ENCODE data around the gene RBM20.

RBM20 gene

DNA sequence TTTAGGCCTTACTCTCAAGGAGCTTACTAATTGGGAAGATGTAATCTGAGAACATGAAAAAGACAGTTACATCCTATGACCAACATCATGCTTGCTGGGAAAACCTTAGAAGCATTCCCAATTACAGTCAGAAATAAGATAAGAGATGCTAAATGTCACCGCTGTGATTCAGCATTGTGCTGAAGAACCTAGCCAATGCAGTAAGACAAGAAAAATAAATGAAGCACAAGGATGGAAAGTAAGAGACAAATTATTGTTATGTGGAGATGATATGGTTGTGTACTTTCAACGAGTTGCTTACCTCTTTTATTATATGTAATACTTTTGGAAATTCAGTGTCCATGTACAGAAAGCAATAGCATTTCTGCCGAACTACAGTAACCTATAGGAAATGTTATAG lies 104.8 kb downstream of the RBM20 start:
- no peak for TF ChIP-seq ZNF274 (IDR thresholded peaks at IDR 0.05; ENCODE audit: low read depth, low read length)
- H3K4me3 ChIP-seq (ENCODE audit: low read length): no peak overlapping the region

DNA sequence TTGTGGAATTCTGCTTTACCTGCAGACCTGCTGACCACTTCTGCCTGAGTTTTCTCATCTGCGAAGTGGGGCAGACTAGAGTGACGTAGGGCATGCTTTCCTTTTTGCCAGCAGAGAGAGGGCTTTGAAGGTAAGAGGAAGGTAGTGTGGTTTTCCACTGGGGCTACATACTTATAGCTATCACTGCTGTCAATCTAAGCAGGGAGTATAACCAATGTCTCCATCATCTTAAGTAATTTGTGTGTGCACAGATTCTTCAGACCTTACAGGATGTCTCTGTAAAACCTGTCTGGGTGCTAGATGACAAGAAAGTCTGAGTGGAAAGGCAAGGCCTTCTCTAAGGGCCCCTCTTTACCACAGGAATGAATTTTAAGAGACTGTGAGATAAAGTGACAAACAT lies 106.8 kb downstream of the RBM20 start:
- TF ChIP-seq ZNF274 (IDR thresholded peaks at IDR 0.05; ENCODE audit: low read depth, low read length): no peak
- H3K4me3 ChIP-seq (ENCODE audit: low read length): no peak overlapping the region

DNA sequence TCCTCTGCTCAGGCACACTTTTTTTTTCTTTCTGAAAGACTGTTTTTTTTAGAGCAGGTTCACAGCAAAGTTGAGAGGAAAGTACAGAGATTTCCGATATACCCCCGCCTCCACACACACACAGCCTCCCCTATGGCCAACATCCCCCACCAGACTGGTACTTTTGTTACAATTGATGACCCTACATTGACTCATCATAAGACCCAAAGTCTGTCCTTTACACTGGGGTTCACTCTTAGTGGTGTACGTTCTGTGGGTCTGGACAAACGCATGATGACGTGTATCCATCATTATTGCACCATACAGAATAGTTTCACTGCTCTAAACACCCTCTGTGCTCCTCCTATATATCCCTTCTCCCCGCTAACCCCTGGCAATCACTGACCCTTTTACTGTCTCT lies 107.7 kb downstream of the RBM20 start:
- H3K4me3 ChIP-seq (ENCODE audit: low read length): no peak overlapping the region
- no peak for TF ChIP-seq ZNF274 (IDR thresholded peaks at IDR 0.05; ENCODE audit: low read depth, low read length)

DNA sequence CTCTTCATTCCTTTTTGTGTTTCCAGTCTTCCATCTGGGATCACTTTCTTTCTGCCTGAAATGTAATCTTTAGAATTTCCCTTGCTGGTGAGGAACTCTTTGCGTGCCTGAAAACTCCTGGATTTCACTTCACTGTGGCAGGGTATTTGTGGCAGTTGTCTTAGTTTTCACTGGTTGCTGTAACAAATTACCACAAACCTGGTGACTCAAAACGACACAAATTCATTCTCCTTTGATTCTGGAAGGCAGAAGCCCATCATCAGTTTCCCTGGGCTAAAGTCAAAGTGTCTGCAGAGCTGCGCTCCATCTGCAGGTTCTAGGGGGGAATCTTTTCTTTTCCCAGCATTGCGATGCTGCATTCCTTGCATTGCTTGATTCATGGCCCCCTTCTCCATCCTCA lies 109.3 kb downstream of the RBM20 start:
- no peak overlapping the region for H3K4me3 ChIP-seq (ENCODE audit: low read length)
- TF ChIP-seq ZNF274 (IDR thresholded peaks at IDR 0.05; ENCODE audit: low read depth, low read length): no peak

DNA sequence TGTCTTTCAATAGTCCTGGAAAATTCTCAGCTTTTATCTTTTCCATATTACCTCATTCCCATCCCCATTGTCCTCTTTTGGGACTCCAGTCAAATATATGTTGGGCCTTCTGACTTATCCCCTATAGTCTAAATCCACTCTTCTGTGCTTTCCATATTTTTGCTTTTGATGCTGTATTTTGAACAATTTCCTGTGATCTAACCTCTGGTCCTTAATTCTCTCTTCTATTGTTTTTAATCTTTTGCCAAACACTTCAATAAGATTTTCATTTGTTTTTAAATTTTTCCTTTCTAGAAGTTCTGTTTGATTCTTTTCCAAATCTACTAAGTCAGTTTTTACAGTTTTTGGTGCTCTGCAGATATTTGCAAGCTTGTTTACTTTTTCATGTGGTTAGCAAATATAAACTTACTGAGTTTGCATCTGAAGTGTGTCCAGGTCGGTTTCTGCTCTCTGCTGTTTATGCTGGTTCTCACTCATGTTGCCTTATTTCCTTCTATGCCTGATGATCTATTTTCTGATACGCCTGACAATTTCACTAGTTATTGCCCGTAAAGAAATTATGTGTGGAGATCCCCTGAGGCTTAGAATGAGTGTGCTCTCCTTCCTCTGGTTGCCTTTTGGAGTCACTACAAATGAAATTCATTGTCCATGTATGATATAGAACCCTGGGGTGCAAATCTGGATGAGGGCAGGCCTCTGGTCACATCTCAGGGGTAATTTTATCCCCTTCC lies 110.4 kb downstream of the RBM20 start:
- no peak for TF ChIP-seq ZNF274 (IDR thresholded peaks at IDR 0.05; ENCODE audit: low read depth, low read length)
- no peak overlapping the region for H3K4me3 ChIP-seq (ENCODE audit: low read length)

DNA sequence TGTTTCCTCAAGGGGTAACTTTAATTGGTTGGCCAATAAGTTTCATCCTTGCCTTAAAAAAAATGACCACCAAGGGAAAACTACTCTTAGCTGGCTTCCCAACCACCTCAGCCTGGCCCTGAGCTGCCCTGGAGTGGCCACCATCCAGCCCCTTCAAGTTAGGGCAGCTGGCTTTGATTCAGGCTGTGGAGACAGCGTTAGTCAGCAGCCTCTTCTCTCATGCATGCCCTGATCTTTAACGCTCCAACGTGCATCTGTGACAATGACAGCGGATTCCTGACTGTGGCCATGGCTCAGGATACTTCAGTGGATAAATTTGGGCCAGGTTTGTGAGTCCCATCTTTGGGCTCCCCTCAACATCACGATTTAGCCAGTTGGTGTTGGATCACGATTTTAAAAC lies 111.6 kb downstream of the RBM20 start:
- TF ChIP-seq ZNF274 (IDR thresholded peaks at IDR 0.05; ENCODE audit: low read depth, low read length): no peak
- no peak overlapping the region for H3K4me3 ChIP-seq (ENCODE audit: low read length)

DNA sequence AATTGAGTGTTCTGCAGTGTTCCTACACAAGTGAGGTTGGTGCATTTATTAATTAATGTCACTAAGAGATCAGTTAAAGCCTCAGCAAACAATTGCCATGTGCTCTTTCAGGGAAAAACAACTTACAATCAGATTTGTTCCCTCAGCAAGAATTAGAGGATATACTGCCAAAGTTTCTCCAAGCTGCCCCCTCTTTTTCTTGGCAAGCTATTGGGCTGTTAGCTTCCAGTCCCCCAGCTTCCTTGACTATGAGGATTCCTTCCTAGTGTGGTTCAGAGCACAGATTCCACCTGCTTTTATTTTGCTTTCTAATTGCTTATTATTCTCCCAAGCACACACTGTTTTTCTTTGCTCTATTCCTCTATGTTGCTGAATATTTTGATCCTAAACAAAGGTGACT lies 112.7 kb downstream of the RBM20 start:
- TF ChIP-seq ZNF274 (IDR thresholded peaks at IDR 0.05; ENCODE audit: low read depth, low read length): no peak
- H3K4me3 ChIP-seq (ENCODE audit: low read length): no peak overlapping the region

DNA sequence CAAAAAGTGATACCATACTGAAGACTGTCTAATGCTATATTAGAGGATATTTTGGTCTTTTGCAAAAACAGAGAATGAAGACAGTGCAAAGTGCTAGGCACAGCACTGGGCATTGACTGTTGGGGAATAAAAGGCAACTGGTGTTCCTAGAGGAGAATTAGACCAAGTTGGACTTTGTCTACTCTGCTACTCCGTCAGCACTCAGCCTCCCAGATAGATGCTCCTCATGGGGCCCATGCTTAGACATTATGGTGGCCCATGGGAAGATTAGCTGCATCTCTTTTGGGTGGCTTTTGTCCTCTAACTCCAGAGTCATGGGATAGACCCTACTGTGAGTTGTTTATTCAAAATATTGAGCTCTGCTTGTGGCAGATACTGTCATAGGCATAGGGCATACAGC lies 113.5 kb downstream of the RBM20 start:
- H3K4me3 ChIP-seq (ENCODE audit: low read length): no peak overlapping the region

DNA sequence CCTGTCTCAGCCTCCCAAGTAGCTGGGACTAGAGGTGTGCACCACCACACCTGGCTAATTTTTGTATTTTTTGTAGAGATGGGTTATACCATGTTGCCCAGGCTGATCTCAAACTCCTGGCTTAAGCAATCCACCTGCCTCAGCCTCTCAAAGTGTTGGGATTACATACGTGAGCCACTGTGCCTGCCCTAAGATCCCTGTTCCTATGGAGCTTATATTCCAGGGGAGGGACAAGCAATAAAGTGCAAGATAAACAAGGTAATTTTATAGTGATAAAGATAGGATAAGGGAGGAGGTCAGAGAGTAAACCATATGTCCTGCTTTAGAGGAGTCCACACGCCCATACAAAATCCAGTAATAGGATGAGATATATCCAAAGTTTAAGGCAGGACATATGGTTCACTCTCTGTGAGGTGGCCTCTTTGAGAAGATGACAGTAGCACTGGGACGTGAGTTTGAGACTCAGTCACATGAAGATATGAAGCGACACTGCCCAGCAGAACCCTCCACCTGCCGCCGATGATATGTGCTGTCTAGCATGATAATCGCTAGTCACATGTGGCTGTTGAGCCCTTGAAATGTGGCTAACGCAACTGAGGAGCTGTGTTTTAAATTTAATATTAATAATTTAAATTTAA lies 114.1 kb downstream of the RBM20 start:
- H3K4me3 ChIP-seq (ENCODE audit: low read length): no peak overlapping the region
- TF ChIP-seq ZNF274 (IDR thresholded peaks at IDR 0.05; ENCODE audit: low read depth, low read length): no peak

More for the DNA sequence above, 113.5 kb downstream of the RBM20 start:
- TF ChIP-seq ZNF274 (IDR thresholded peaks at IDR 0.05; ENCODE audit: low read depth, low read length): no peak

DNA sequence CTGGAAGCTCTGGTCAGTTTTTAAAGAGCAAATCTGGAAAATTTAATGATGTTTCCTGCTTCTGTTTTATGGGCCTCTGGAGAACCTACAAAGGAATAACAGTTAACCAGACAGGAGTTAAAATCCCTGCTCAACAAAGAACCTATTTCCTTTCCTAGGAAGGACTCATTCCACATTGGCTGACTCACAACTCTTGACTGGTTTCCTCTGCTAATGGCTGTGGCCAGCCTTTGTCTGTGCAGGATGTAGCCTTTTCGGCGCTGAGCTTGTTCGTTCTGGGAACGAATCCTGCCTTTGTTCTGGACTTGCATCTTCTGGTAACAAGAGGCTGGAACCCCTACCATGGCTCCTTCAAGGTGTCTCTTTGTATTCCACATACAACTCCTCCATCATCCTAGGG lies 114.8 kb downstream of the RBM20 start:
- no peak for TF ChIP-seq ZNF274 (IDR thresholded peaks at IDR 0.05; ENCODE audit: low read depth, low read length)
- no peak overlapping the region for H3K4me3 ChIP-seq (ENCODE audit: low read length)

DNA sequence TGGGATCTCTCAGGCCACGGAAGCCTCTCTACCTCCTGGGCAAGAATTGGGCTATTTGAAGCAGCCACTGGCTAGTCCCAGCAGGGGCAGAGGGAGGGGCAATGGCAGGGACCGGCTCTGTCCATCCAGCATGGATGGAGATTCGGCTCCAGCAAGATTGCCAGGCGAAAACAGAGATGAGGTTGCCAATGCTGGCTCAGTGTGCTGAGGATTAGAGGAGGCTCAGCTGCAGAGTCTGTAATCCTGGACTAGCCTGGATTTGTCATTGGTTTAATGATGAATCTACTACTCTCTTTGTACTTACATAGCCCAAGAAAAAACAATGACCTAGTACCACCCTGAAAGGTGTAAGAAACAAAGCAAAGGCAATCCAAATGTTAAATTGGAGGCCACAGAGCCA lies 115.4 kb downstream of the RBM20 start:
- no peak overlapping the region for H3K4me3 ChIP-seq (ENCODE audit: low read length)
- TF ChIP-seq ZNF274 (IDR thresholded peaks at IDR 0.05; ENCODE audit: low read depth, low read length): no peak

DNA sequence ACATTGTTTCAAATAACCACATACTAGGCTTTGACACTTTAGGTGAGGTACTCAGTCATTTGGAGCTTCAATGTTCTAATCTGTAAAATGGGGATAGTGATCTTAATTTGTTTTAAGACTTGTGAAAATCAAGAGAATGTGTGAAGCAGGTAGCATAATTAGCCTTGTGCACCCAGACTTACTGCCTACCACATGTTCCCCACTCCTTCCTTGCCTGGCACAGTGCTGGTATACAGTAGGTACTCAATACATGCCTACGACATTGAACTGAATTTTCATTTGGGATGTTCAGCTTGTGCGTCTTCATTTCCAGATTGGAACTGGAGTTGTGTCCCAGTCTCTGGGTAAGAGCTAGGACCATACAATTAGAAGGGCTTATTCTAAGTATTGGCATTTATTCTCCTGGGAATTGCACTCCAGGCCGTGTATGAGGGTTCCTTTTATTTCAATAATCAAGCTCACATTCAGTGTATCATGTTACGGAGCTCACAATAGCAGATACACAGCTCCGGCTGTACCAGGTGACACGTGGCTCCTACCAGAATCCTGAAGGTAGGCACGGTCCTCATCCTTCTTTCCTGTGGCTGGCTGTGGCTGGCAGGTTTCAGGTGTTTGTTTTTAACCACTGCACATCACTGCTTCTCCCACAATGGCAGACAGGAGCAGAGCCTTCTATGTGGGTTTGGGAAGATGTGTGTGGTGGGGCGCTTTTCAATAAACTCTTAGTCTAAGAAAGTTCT lies 118.1 kb downstream of the RBM20 start:
- TF ChIP-seq ZNF274 (IDR thresholded peaks at IDR 0.05; ENCODE audit: low read depth, low read length): no peak
- no peak overlapping the region for H3K4me3 ChIP-seq (ENCODE audit: low read length)

DNA sequence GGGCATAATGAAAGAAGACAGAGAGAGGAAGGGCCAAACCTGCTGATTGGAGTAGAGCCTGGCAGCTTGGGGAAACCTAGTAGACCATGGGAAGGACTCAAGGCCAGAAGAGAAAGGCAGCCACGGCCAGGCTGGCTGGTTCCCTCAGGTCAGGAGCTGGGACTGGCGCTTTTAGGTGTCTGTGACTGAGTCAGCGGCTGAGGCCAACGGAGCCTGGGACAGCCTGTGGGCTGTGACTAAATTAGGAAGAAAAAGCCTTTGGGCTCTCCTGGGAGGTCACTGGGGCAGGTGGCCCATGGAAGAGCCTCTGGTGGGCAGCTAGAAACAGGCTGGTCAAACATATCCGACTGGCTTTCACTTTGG lies 118.7 kb downstream of the RBM20 start:
- no peak overlapping the region for H3K4me3 ChIP-seq (ENCODE audit: low read length)
- no peak for TF ChIP-seq ZNF274 (IDR thresholded peaks at IDR 0.05; ENCODE audit: low read depth, low read length)

DNA sequence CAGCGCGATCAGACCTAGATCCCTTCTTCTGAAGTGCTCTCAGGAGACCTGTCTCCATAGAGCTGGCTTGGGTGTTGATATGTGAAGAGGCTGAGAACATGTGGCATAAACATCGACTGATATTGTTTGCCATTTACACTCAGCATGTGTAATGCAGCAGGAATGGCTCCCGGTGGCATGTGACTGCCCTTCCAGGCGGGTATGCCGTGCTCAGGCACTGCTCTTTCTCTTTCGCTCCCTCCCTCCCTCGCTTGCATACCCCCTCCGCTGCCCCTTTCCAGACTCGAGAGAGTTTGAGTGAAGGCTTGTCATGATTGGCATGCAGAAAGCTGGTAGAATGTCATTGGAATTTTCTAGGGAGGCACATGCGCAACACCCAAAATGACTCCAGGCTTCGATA lies 120.2 kb downstream of the RBM20 start:
- no peak for TF ChIP-seq ZNF274 (IDR thresholded peaks at IDR 0.05; ENCODE audit: low read depth, low read length)
- no peak overlapping the region for H3K4me3 ChIP-seq (ENCODE audit: low read length)
